ENCODE measurements around the gene GLDN.

Gene GLDN

GRCh38 chr15:51322621-51323296, 18.7 kb upstream of the GLDN start:
- DNase-seq (ENCODE audit: low read depth in 2 of 2): no peak

- no peak for DNase-seq (ENCODE audit: low read depth in 2 of 2)
These were observed 17.7 kb upstream of the GLDN start for GRCh38 chr15:51323749-51324148.

- no peak for DNase-seq (ENCODE audit: low read depth in 2 of 2)
These were observed 16.3 kb upstream of the GLDN start for GRCh38 chr15:51325167-51325566.

DNA sequence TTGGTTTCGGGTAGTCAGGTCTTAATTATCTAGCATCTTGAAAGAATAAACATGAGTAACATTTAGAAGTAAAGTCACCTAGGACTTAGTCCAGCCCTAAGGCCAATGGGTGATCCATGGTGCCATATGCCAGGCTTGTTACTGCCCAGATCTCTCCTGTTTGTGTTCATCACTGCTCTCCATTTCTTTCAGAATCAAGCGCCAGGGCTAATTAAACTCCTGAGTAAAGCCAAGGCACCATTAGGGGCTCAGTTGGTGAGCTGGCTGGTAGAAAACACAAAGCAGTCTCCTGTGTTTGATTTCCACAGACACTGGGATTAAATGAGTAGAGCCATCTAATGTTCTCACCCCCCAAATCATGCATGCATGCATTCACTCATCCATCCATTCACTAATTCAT, 14.4 kb upstream of the GLDN start:
- no peak for DNase-seq (ENCODE audit: low read depth in 2 of 2)

DNA sequence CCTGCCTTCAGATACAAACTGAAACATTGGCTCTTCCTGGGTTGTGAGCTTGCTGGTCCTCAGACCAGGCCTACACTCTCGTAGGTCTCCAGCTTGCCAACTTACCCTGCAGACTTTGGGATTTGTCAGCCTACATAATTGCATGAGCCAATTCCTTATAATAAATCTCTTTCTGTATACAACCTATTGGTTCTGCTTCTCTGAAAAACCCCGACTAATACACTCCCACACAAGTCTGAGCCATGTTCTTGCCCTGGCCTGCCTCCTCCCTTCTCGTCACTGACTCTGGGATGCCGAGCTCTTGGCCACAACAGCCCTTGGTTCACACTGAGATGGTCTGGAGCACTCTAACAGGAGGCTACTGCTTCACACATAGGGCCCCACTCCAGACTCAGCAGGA, 12.5 kb upstream of the GLDN start:
- no peak for DNase-seq (ENCODE audit: low read depth in 2 of 2)

GRCh38 chr15:51331141-51331540, 10.3 kb upstream of the GLDN start:
- DNase-seq (ENCODE audit: low read depth in 2 of 2): no peak

DNA sequence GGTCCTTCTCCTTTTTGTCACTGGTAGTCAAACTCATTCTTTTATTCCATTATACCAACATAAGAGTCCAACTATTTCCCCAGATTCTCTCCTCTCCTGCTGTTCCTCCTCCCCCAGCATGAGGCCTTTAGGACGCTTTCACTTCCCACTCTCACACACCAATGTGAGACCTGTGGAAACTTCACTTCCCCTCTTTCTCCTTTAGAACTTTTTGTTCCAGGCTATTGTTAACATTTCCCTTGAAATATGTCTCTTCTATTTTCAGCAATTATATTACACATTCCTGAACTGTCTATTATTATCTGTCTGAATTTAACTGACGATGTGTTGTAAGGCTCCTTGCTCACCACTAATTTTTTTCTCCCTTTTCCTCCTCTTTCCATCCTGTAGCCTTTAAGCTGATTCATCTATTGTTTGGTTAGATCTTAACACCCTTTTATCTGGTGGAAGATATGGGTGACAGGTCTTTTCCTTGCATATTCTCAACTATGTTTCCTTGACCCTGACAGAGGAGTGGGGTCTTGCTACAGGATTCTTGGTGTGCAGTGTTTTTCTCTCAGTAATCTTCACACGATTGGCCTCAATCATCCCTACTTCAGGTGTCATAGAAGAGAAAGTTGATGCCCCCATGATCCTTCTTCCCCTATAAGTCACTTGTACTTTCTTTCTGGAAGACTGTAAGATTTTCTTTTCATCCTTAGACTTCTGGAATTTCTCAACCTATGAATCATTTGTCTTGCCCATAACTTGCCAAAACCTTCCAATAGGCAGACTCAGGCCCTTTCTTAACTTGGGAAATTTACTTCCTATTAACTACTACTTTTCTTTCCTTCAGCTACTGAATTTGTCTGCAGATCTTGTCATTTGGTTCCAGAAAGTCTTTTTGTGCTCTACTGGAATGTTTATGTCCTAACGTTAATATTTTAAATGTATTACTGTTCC, 9.0 kb upstream of the GLDN start:
- DNase-seq (ENCODE audit: low read depth in 2 of 2): no peak

- DNase-seq (ENCODE audit: low read depth in 2 of 2): no peak
These were observed 7.9 kb upstream of the GLDN start for GRCh38 chr15:51333571-51333970.

DNA sequence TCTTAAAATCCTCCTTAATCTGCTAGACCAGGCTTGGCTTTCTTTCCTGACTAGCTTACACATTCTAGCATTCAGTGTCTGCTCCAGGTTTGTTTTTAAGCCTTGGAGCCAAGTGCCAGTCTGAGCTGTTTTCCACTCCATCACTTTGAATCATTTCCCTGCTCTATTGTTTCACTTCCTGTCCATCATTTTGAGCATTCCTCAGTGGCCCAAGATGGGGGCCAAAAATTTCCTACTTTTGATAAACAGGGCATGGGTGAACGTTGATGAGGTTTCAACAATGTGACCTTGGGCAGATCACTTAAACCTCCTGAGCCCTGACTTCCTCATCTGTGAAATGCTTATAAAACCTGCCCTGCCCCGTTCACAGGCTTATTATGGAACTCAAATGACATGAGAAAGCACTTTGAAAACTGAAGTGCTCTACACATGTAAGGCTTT, 7.4 kb upstream of the GLDN start:
- no peak for DNase-seq (ENCODE audit: low read depth in 2 of 2)

GRCh38 chr15:51335087-51335486, 6.4 kb upstream of the GLDN start:
- no peak for DNase-seq (ENCODE audit: low read depth in 2 of 2)

DNA sequence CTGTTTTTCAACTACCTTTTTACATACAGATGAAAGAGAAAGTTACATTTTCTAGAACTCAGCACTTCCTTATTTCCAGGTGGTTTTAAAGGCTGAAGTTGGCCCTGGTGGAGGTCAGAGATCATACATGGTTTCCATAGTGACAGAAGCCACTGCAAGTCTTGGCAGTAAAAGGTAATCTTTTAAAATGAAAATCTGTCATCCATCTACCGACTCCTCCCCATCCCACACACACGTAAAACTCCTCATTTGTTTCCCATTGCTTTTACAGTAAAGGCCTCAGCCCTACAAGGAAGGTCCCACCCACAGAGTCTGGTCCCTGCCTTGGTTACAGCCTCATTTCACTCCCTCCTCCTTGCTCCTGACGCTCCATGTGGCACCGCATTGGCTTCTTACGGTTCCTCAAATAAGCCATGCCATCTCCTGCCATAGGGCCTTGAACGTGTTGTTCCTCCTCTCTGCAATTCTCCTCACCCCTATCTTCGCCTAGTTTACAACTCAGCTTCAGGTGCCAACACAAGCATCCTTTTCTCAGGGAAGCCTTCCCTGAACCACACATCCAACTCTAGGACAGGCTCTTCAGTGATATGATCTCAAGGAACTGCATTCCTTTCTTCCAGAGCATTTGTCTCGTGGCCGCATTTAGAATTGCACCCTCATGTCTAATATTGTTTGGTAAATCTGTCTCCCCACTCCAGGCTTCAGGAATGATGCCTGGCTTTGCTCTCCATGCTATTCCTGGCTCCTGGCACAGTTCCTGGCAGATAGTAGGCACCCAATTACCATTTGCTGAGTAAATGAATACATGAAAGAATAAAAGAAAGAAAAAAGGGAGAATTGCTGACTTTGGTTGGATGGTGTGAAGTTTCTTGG, 5.7 kb upstream of the GLDN start:
- no peak for DNase-seq (ENCODE audit: low read depth in 2 of 2)

- no peak for DNase-seq (ENCODE audit: low read depth in 2 of 2)
These were observed 3.0 kb upstream of the GLDN start, which contains the start of gene CYP19A1 for GRCh38 chr15:51338496-51338895. CYP19A1 (minus strand) TSS chr15:51338596; CDS start chr15:51242912, 95,684 bp downstream.

DNA sequence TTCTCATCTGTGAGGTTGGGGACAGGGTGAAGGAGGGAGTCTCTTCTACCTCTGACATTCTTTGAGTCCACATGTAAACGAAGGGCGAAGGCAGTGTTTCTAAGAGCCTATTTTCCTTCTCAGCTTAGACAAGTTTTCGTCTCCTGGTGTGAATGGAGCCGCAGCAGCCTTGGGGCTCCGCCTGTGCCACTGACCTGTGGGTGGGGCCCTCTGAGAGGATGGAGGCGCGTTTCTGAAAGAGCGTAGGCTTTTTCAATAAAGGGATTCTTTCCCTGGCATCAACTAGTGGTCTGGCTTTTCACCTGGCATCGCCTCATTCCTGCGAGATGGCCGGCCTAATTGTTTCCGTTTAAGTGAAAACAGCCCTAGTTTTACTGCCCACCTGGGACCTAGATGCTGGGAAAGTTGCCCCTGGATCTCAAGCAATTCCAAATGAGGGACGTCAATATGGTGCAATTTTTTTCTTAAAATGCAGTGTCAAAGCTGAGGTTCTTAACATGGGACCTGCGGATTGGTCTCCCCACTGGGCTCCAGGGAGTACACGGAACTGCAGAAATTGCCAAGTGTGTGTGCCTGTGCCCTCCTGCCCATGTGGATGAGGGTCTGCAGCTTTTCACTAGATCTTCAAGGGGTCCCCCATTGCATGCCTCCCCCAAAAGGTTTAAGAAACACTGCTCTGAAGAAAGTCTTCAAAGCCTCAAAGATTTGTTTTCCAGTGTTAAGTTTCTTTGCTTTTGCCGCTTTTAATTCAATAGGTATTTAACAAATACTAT, 958 bp downstream of the GLDN start:
- no peak for DNase-seq (ENCODE audit: low read depth in 2 of 2)

DNA sequence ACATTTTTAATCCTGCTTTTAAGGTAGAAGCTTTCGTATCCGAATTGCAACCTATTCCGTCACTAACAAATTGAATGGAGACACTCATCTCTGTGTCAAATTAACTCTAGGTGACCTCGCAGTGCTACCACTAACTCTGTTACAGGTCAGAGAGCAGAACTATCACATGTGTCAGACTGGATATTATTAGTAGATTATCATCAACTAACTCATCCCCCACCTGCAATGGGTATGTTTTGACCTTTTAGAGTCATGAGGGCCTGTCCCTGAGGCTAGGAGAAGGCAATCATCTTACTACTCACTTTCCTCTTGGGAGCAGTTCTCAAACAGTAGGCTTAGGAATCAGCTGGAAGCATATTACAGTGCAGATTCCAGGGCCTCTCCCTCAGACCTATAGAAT, 2.0 kb downstream of the GLDN start:
- no peak for DNase-seq (ENCODE audit: low read depth in 2 of 2)

DNA sequence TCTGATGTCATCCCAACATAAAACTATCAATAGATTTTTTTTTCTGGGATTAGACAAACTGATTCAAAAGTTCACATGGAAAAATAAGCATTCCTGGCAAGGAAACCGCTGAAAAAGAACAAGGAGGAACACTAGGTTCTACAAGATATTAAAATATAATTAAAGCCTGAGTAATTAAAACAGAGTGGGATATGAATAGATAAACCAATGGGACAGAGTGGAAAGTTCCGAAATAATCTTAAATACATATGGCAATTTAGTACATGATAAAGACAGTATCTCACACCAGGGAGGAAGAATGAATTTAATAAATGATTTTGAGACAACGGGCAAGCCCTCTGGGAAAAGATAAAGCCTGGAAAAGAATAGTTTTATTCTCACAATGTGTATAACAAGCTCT, 4.7 kb downstream of the GLDN start:
- DNase-seq (ENCODE audit: low read depth in 2 of 2): no peak

- no peak for DNase-seq (ENCODE audit: low read depth in 2 of 2)
These were observed 7.2 kb downstream of the GLDN start for GRCh38 chr15:51348688-51349087.

- DNase-seq (ENCODE audit: low read depth in 2 of 2): no peak
These were observed 7.8 kb downstream of the GLDN start for GRCh38 chr15:51349156-51349844.

DNA sequence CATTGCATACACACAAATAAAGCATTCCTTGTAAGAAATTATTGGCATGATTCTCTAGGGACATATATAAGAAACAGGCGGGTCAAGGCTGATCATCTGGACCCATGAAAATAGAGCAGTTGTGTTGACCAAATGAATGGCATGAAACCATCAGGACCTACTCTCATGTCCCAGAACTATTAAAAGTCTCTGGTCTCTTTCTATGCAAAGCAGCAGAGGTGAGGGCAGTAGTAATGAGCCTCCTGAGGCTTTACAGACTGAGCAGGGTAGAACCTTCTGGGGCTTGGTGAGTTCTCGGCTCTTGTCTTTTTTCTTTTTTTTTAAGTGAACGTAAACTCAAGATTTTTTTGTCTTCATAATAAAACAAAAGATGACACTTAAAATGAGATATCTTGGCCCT, 9.3 kb downstream of the GLDN start:
- DNase-seq (ENCODE audit: low read depth in 2 of 2): no peak

DNA sequence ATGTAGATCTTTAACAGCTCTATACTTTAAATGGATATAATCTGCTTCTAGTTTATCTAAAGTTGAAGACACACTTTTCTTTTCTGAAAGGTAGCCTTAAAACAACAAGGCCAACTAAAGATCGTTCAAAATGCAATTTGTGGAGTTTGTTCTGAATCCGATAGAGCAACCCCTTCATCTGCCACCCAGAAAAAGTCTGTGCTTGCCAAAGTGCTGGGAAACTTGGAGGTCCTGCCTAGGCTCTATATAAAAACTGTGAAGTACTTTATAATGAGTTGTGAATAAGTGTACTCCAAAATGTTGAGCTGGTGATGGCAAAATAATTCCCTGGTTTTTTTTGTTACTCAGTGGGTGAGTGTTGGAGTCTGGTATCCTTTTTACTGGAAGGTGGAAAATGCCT, 12.5 kb downstream of the GLDN start:
- no peak for DNase-seq (ENCODE audit: low read depth in 2 of 2)

DNA sequence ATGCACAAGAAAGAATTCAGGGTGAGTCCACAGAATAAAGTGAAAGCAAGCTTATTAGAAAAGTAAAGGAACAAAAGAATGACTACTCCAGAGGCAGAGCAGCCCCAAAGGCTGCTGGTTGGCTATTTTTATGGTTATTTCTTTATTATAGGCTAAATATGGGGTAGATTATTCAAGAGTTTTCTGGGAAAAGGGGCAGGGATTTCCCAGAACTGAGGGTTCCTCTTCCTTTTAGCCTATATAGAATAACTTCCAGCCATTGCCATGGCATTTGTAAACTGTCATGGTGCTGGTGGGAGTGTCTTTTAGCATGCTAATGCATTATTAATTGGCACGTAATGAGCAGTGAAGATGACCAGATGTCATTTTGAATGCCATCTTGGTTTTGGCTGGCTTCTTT, 13.6 kb downstream of the GLDN start:
- DNase-seq (ENCODE audit: low read depth in 2 of 2): no peak

DNA sequence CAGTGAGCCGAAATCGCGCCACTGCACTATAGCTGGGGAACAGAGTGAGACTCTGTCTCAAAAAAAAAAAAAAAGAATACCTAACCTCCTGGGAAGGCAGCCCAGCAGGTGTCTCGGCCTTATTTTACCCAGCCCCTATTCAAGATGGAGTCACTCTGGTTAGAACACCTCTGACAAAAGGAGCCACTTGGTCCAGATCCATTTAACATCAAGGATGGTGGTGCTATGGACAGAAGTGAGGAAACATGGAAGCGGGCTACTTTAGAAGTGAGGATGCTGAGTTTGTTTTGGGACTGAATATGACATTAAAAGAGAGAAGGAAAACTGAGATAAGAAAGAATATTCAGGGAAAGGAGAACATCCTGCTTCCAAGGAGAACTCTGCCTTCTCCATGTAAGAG, 14.7 kb downstream of the GLDN start:
- DNase-seq (ENCODE audit: low read depth in 2 of 2): no peak
